ENCODE data around the gene ARSG.

ARSG gene

DNA sequence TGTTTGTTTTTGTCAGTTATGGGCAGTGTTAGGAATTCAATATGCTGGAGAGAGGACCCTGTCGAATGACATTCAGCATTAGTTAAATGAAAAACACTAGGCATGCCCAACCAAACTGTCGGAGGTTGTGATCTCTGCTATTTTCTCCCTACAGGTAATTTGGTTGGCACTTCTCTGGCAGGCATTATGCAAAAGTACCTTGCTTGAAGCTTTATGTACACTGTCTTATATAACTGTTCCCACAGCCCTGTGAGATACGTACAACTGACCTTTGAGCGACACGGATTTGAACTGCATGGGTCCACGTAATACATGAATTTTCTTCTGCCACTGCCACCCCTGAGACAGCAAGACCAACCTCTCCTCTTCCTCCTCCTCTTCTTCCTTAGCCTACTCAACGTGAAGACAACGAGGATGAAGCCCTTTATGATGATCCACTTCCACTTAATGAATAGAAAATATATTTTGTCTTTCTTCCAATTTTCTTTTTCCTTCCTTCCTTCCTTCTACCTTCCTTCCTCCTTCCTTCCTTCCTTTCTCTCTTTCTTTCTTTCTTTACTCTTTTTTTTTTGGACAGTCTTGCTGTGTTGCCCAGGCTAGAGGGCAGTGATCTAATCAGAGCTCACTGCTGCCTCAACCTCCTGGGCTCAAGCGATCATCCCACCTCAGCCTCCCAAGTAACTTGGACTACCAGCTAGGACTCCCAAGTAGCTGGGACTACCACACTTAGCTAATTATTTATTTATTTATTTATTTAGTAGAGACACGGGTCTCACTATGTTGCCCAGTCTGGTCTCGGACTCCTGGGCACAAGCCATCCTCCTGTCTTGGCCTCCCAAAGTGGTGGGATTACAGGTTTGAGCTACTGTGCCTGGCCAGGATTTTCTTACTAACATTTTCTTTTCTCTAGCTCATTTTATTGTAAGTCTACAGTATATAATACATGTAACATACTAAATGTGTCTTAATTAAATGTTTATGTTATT is 88.7 kb downstream of the ARSG start:
- FAIRE-seq = no peak

DNA sequence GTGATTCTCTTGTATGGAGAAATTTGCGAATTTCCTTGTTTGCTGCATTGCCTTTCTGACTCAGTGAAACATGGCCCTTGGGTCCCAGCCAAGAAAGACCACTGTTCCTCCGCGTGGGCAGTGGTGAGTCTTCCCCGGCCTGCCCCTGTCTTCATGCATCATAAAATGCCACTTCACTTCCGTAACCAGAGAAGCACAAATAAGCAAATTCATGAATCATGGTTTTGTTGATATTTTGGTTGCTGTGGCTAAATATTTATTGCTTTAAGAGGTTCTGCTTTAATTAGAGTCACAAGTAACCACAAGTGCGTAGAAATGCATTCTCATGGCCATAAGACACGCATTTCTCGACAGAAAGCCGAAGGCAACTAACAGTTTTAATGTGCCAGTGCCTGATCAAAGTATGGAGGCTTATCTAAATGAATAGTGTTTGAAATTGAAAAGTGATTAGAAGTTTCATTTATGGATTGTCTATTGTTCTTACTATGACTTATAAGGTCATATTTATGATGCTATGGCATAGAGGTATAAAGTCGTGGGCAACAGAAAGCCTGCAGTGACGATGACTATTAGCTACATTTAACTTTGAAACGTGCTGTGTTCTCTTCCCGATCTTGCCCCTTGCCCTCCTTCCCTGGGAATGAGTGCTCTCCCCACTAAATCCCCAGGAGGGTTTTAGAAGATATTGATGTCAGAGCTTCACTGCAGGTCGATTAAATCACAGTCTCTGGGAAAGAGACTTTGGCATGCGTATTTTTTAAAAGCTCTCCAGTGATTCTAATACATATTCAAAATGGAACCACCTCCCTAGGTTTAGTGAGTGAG is 90.0 kb downstream of the ARSG start:
- FAIRE-seq = no peak

- no peak for FAIRE-seq
These were observed 91.3 kb downstream of the ARSG start for GRCh38 chr17:68382582-68383085.

- no peak for FAIRE-seq
These were observed 91.8 kb downstream of the ARSG start for GRCh38 chr17:68383120-68383442.

- no peak for FAIRE-seq
These were observed 92.4 kb downstream of the ARSG start for GRCh38 chr17:68383443-68384321.

DNA sequence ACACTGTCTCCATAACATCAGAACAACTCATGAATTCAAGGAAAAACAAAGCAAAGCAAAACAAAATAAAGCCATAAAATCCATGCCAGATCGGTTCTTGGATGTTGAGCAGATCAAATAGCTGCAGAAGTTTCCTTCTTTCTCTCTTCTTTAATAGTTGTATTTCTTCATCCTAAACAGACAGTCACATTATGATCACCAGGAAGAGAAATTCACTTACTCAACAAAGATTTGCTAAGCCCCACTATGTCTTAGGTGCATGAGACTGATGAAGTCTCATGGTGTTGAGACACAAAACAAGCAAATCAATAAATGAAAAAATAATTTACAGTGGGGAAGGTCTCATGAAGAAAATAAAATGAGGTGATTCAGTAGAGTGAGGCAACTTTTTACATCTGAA is 93.2 kb downstream of the ARSG start:
- FAIRE-seq = no peak

DNA sequence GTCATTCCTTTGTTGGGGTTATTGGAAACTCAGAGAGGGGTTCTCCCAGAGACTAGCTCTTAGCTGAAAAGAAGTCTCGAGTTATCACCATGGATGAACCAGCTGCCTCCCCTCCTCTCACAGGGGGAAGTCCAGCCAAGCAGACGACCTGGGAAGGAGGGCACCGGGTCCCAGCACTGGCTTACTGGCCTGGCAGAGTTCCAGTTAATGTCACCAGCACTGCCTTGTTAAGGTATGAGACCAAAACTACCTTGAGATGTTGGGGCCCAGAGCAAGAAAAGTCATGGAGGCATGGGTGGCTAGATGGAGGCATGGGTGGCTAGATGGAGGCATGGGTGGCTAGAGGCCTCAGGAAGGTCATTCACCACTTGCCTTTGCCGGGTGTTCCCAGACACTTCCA is 93.6 kb downstream of the ARSG start:
- FAIRE-seq = no peak

- no peak for FAIRE-seq
These were observed 94.4 kb downstream of the ARSG start for GRCh38 chr17:68385490-68386215.

- FAIRE-seq = no peak
These were observed 96.3 kb downstream of the ARSG start for GRCh38 chr17:68387435-68388218.

GRCh38 chr17:68389041-68389440 is 97.7 kb downstream of the ARSG start:
- no peak for FAIRE-seq

DNA sequence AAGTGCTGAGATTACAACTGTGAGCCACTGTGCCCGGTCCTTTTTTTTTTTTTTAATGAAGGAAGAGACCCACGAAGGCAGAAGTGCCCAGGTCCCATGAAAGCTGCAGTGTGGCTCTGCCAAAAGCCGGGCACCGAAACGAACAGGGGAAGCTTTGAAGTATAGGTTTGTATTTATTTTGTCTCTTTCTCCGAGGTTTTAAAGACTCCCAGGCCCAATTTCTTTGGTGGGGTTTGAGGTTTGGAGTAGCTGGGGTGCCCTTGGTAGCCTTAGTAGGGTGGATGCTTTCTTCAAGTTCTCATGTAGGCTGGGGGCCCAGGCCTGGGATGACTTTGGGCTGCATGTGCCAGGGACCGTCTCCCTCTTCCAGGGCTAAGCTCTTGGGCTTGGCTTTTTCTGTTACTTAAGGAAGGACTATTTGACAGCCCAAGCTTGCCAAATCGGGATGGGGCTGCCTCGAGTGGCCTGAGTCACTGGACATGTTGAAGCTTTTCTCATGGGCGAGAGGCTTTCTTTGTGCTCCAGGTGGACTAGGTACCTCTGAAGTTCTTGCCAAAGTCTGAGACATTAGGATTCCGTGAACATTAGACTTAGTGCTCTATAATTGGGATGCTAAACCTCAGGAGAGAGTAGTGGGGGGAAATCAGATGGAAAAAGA is 99.7 kb downstream of the ARSG start:
- no peak for FAIRE-seq

- no peak for FAIRE-seq
These were observed 100.4 kb downstream of the ARSG start for GRCh38 chr17:68391561-68392268.

- FAIRE-seq = no peak
These were observed 103.5 kb downstream of the ARSG start for GRCh38 chr17:68394608-68395331.

GRCh38 chr17:68396226-68397107 is 105.2 kb downstream of the ARSG start:
- FAIRE-seq = no peak

DNA sequence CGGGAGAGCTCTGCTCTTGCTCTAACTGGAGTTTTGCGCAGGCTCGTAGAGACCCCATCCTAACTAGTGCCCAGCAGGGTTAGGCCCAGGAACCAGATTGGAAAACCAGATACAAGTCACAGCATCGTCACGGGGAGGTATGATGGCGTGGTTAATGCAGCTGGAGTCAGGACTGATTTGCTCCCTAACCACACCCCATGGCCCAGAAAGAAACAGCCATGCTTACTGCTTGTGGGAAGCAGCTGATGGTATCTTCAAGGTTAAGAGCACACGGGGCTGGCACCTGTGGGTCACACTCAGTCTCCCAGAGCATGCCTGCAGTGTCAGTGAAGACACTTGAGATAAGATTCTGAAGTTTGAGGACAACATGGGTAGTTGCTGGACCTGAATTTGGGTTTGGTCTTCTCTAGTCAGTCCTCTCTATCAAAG is 105.8 kb downstream of the ARSG start:
- FAIRE-seq = no peak

DNA sequence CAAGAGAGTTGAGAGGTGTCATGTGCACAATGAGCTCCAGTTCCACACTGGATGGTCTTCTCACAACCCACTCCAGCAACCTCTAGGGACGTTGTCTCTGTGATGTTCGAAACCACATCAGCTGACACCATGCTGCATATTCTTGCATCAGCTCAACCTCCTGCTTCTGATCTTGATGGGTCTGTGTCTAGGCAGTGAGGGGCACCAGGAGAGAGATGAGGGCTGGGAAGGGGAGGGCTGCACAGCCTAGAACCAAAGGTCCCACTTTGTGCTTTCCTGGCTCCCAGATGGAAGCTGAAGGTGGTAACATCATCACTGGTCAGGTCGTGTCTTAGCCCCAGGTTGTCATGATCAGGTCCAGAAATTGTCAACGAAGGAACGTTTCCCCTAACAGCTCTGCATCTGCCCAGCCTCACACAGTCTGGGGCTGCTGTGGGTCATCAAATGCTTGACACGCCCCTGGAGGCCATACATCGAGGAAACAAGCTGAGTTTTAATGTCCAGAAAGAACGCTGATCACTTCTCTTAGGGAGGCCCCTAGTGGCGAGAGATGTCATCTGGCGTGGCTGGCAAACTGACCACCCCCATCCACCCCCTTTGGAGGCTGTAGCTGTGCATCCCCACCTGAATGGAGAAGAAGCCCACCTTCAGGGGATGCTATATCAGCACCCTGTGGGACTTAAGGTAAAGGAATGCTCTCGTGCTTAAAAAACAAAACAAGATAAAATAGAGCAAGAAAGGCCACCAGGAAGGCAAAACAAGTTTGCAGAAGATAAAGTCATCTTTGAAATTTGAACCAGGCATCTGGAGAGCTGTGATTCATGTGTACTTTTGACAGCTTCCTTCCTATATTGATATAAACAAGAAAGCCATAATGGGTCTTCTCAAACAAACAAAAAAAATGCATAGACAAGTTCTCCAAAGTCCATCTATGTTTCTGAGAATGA is 107.7 kb downstream of the ARSG start:
- FAIRE-seq = no peak
